GM18951 (cell line): ENCODE results near the gene C10orf71.

Experiments
- POLR2A ChIP-seq: IDR thresholded peaks from 4 replicates; pipeline ENCODE4 v1.6.1; 2011; ENCODE audit warnings: mild to moderate bottlenecking; ENCODE audit not compliant: insufficient read length, insufficient read depth; ENCODE audit errors: extremely low read depth
- in situ Hi-C: fragments of 300-500 bp; cut with MboI; formaldehyde crosslinking; loops from one replicate; pipeline ENCODE4 v1.12.0; 2022; ENCODE audit warnings: low sequenced_read_pairs, mixed read lengths, inconsistent platforms; ENCODE audit not compliant: unreplicated experiment

The C10orf71 gene

DNA sequence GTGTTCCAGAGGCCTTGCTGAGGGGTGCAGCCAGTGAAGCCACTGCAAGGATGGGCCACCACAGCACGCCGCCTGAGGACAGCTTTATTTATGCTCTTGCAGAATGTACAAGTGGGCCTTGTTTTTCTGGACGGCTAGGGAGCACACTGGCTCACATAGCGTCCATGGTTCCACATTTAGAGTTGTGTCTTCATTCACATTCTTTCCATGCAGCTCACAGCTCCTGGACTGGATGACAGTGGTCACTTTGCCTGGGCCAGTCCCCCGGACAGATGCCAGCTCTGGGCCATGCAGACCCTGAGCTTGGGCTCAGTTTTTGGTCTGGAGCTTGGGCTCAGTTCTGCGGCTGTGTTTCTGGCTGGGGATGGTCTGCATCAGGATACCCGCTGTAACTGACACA is 2.6 kb upstream of the C10orf71 start:
- in situ Hi-C loops, result no loop called here
- no peak for TF ChIP-seq POLR2A

DNA sequence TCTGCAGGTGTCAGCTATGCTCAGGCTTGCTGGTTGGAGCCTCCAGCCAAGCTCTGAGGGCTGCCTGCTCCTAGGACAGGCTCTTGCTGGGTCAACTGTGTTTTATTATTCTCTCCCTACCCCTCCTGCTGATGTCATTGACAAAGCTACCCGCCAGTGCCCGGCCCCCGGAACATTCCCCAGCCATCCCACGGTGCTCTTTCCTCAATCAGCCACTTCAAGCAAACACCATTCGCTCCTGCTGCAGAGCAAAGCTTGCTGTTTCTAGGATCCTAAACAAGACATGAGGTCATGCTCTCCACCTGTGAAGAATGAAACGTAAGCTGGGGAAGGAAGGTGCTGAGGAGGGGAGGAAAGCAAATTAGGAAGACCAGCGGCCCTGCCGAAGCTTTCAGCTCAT is 2.1 kb upstream of the C10orf71 start:
- no peak for TF ChIP-seq POLR2A
- in situ Hi-C loops, result no loop called here

DNA sequence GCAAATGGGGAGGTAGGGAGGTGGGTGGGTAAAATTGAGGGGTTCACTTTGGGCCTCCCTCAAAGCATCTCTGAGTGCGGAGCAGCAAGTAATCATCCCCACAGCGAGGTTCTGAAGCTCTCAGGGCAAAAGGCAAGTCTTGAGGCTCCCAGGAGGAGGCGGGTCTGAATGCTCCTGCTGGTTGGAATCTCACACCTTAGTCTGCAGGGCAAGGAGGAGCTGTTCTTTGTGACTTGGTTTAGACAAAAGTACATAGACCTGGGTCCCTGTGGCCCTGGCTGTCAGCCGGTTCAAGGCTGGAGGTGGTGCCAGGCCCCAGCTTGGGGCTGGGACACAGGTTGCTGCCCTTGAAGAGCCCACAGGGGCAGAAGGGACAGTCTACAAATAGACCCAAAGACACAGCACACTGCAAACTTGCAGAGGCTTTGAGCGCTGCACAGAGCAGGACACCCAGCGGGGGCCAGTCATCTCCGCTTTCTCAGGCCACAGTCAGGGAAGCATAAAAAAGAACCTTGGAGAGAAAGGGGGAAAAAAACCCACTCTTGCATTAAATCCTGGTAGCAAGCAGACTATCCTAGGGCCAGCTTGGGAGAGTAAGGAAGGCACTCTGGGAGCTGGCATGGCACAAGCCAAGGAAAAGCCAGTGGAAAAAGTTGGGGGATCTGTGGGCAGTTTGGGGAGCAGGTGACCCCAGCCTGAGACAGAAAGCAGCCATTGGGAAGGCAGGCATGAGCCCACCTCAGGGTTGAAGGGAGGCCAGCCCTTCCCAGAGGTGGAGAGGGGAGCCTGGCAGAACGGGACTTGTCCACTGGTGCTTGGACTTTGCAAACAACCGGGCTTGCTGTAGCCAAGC is 926 bp upstream of the C10orf71 start:
- in situ Hi-C loops, result no loop called here

DNA sequence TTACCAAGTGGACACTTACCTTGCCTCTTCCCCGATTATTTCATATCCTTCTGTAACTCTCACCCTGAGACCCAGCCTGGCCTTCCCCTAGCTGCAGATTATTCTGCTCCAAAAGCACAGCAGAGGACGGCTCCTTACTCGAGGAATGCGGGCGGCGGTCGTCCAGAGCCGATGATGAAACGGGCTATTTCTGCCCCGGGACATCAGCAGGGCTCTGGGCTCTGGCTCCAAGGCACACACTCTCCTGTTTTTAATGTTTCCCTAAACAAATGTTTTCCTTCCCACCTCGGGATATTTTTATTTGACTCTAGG is 343 bp upstream of the C10orf71 start:
- no peak for TF ChIP-seq POLR2A
- in situ Hi-C loops, result no loop called here

More for the DNA sequence above, 926 bp upstream of the C10orf71 start:
- no peak for TF ChIP-seq POLR2A

DNA sequence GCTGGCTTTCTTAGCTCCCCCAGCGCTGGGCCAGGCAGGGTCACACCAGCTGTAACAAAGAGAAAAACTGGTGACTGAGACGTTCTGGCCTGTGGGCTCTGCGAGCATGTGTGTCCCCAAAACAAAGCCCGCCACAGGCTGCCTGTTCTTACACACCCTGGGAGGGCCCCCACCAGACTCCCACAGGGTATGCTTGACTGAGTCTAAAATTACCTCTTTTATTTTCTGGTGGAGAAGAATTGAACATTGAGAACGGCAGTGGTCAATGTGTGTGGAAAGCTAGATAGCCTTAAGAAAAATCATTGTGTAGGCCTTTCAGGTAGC is 808 bp downstream of the C10orf71 start:
- no peak for TF ChIP-seq POLR2A
- in situ Hi-C loops, result no loop called here

DNA sequence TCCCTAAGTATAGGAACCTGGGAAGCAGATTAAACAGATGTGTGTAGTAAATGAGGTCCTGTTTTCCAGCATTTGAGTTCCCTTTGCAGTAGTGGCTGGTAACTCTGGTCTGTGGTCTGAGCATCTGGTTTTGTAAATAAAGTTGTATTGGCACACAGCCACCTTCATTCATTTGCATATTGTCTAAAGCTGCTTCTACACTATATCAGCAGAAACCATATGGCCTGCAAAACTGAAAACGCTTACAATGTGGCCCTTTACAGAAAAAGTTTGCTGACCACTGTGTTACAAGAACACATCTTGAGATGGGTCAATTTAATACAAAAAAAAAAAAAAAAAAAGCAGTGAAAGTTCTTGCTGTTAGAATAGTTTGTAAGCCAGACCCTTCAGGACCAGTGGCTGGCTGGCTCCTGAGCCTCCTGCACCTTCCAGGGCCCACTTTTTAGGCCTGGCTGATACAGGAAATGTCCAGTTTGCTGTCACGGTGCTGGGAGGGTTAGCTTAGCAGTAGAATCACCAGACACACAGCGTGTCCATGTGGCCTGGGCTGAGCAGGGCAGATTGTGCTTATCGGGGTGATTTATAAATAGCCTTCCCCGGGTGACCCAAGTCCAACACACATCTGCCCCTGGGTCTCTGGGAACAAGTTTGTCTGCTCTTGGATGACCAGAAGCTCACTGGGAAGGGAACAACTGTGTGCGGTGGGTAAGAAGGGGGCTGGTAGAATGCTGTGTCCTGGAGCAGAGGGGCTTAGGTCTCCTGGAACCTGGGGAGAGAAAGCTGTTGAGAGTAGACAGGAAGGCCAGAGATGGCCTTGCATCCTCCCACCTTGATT is 1.4 kb downstream of the C10orf71 start:
- no peak for TF ChIP-seq POLR2A
- in situ Hi-C loops, result no loop called here

DNA sequence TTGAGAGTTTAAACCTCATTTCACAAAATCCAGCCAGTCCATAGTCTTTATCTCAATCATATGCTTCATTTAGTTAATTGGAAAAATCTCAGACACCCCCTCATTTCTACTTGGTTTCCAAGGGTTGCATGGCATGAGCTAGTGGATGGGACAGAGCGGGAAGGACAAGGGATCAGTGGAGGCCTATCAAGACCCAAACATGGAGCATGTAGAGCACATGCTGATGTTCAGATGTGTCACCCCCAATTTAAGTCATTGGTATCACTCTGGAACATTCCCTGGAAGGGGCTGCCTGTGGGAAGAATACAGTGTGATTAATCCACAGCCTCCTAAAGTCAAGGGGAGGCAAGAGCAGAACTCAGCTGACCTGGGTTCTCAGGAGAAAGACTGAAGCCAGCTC is 2.3 kb downstream of the C10orf71 start:
- in situ Hi-C loops, result no loop called here

DNA sequence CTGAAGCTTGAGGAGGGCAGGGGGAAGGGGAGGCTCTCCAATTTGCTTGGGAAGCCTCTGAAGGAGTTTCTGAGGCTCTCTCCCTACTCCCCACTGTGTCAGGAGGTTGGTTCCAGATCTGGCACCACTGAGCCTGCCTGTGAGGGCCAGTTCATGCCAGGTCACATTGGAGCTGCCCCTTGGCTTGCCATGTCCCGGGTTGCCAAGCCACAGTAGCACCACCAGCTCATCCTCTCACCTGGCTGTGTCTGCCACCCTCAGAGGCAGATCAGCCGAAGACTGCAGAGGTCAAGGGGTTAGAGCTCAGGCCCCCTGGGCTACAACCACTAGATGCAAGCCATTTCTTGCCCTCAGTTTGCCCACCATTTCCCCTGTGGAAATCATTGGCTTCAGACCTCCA is 3.1 kb downstream of the C10orf71 start:
- in situ Hi-C loops, result no loop called here
- TF ChIP-seq POLR2A, result no peak

More for the DNA sequence above, 2.3 kb downstream of the C10orf71 start:
- TF ChIP-seq POLR2A, result no peak

DNA sequence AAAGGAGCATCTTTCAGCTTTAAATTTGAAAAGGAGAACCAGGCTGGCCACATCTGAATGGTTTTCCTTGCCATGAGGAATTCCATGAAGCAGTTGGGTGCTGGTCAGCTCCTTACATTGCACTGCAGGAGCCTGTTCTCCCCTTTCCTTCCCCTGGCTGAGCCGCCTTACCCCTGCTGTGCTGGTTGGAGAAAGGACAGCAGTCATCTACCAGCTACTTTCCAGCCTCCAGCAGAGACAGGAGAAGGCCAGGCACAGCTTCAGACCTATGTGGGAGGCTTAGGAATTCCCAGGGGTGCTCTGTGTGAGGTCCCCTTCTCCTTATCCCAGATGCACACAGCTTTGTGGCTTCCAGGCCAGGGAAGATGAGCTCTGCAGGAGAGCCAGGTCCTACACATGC is 4.7 kb downstream of the C10orf71 start:
- in situ Hi-C loops, result no loop called here
- TF ChIP-seq POLR2A, result no peak

DNA sequence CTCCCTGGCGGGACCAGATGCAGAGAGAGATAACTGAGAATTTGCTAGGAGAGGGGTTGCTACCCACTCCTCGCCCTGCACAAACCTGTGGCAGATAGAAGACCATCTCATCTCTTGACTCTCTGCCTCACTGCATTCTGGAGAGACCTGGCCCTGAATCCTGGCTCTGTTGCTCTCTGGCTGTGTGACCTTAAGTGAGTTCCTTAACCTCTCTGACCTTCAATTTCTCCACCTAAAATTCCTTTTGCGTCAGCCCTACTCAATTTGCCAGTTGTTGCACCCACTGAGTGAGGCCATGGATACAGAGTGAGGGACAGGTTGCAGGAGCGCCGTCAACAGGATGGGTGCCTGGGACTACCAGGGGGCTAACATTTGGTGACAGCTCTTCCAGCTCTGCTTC is 5.2 kb downstream of the C10orf71 start:
- no peak for TF ChIP-seq POLR2A
- in situ Hi-C loops, result no loop called here

DNA sequence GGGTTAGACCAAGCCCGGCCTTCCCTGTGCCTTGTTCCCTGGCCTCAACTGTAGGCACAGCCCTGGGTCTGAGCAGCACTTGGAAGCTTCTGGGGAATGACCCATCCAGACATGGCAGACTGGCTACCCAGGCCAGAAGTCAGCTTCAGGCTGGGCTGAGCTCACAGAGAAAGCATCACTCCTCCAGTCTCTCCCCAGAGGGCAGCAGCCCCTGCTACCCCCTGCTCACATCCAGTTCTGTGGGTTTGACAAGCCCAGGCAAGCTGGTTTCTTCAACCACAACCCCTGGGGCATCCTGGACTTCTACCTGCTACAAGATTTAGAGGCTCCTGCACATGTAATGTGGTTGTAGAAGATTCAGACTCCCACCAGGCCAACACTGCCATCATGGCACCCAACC is 9.0 kb downstream of the C10orf71 start:
- in situ Hi-C loops, result no loop called here
- no peak for TF ChIP-seq POLR2A

DNA sequence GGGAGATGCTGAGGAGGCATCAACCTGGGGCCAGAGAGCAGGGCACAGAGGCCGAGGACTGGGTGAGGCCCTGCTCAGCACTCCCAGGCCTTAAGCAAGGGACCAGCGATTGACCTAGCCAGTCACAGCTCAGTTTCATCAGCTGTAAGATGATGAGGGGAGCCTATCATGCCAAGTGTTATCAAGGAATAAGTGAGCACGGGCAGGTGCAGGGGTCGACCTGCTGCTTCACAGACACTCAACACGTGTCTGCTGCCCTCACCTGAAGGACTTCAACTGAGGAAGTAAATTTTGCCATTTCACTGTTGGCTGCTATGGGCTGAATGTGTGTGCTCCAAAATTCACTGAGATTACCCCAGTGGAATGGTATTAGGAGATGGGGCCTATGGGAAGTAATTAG is 9.9 kb downstream of the C10orf71 start:
- no peak for TF ChIP-seq POLR2A
- in situ Hi-C loops, result no loop called here

DNA sequence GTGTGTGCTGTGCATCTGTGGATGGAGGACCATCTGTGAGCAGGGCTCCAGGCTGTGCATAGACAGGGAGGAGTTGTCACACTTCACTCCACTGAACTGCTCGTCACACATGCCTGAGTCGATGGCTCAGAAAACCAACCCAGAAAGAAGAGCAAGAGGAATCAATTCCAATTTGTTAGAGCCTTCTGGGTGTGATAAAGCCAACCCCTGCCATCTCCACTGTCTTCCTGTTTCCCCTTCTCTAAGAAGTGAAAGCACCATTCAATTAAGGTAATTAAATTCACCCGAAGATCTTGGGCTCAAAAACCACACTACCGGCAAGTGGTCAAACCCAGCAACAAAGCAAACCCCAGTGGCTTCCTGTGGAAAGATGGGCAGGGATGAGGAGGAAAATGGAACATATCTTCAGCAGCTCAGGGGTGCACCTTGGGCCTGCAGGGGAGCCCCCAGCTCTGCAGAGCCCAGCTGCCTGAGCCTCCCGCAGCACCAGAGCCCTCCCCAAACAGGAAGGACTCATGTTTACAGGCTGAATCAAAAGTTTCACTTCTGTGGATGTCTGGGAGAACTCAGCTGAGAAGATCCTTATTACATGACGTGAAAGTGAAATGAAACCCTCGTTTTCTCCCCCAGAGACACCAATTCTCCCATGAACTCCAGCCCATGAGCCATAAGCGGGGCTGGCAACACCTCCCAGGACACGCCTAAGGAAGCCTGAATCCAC is 10.9 kb downstream of the C10orf71 start:
- TF ChIP-seq POLR2A, result no peak
- in situ Hi-C loops, result no loop called here
